Measurements from ENCODE around the gene PRPS1. TPM values are rescaled to one million over a fixed set of nuclear protein-coding genes. Genes with fewer than 3 reads are reported as not detected.

Gene PRPS1
- total RNA-seq, 4 donors from 2014 or later, result 8.2 to 17.5 (median 14.5) TPM

DNA sequence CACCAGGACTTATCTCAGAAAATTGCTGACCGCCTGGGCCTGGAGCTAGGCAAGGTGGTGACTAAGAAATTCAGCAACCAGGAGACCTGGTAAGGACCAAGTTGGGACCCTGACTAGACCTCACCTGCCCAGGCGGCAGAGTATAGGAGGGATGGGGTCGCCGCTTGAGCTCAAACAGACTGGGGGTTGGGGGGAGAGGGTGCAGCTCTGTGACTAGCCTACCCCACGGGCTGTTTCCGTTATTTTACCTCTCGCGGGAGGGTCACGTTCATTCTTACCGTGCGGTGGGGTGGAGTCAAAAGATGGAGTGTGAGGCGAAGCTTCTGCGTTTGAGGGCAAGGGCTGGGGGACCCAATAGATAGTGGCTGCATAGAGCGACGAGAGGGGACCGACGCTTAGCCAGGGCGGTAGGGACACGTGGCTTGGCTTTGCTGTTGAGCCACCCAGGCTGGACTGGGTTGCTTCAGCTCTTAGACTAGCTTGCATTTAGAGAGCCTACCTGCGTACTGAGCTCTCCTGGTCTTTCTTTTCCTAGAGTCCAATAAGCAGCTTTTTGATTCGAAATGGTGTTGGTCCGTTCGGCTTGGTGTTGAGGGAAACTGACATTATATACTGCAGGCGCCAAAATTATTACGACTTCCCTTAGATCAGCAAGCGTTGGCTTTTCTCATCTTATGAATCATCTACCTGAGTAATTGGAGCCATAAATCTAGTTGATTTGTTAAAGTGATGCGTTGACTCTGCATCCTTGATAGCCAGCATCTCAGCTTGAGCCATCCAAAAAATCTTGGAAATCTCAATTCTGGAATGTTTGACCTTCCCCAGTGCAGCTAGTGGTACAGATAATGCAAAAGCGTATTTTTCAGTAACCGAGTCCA is 591 bp downstream of the PRPS1 start:
- TF ChIP-seq EP300 (IDR thresholded peaks at IDR 0.05), result no peak
- TF ChIP-seq POLR2A (IDR thresholded peaks at IDR 0.05), result no peak
- TF ChIP-seq, protein P1, sequence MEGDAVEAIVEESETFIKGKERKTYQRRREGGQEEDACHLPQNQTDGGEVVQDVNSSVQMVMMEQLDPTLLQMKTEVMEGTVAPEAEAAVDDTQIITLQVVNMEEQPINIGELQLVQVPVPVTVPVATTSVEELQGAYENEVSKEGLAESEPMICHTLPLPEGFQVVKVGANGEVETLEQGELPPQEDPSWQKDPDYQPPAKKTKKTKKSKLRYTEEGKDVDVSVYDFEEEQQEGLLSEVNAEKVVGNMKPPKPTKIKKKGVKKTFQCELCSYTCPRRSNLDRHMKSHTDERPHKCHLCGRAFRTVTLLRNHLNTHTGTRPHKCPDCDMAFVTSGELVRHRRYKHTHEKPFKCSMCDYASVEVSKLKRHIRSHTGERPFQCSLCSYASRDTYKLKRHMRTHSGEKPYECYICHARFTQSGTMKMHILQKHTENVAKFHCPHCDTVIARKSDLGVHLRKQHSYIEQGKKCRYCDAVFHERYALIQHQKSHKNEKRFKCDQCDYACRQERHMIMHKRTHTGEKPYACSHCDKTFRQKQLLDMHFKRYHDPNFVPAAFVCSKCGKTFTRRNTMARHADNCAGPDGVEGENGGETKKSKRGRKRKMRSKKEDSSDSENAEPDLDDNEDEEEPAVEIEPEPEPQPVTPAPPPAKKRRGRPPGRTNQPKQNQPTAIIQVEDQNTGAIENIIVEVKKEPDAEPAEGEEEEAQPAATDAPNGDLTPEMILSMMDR (IDR thresholded peaks at IDR 0.05), result no peak
- no peak for TF ChIP-seq POLR2AphosphoS5 (IDR thresholded peaks at IDR 0.05)
- DNase-seq (ENCODE audit: low spot score in 2 of 2), result peak in 1 of 2 donors; percentile 61

DNA sequence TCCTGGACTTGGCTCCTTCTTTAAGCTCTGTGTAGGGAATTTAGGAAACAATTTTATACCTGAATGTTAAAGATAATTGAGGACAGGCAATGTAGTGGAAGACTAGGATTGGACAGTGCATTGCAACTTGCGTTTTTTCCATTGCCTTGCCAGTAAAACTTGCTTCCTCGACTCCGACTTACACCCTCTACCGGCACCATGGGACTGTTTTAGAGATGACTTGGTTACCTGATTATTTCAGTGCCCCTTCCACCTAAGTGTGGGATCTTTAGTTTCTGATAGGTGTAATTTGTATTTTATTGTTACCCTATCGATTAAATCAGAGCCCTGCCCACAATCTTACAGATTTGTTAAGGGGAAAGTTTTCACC is 1.2 kb downstream of the PRPS1 start:
- Histone ChIP-seq H3K4me1 (peaks cover 5% of the 10 kb centered on the region), H3K4me3 (peak overlapping the region; percentile 60), H3K36me3 (no peaks in the 10 kb centered on the region), H3K27me3 (no peaks in the 10 kb centered on the region), H3K9me3 (no peaks in the 10 kb centered on the region), H3K27ac (no peak overlapping the region)
- TF ChIP-seq, protein P1 (IDR thresholded peaks at IDR 0.05), result no peak
- TF ChIP-seq POLR2AphosphoS5 (IDR thresholded peaks at IDR 0.05) (no peak), POLR2A (IDR thresholded peaks at IDR 0.05) (no peak), EP300 (IDR thresholded peaks at IDR 0.05) (no peak)
- no peak for DNase-seq (ENCODE audit: low spot score in 2 of 2)
- WGBS, result 48% methylated on average over 5 of the region's 5 CpGs

More for the DNA sequence above, 591 bp downstream of the PRPS1 start:
- 32% methylated on average over 28 of the region's 29 CpGs for WGBS
- Histone ChIP-seq H3K4me1 (peaks cover 5% of the 10 kb centered on the region), H3K27ac (peak overlapping the region; percentile 79), H3K36me3 (no peaks in the 10 kb centered on the region), H3K4me3 (peak overlapping the region; percentile 60), H3K9me3 (no peaks in the 10 kb centered on the region), H3K27me3 (no peaks in the 10 kb centered on the region)

DNA sequence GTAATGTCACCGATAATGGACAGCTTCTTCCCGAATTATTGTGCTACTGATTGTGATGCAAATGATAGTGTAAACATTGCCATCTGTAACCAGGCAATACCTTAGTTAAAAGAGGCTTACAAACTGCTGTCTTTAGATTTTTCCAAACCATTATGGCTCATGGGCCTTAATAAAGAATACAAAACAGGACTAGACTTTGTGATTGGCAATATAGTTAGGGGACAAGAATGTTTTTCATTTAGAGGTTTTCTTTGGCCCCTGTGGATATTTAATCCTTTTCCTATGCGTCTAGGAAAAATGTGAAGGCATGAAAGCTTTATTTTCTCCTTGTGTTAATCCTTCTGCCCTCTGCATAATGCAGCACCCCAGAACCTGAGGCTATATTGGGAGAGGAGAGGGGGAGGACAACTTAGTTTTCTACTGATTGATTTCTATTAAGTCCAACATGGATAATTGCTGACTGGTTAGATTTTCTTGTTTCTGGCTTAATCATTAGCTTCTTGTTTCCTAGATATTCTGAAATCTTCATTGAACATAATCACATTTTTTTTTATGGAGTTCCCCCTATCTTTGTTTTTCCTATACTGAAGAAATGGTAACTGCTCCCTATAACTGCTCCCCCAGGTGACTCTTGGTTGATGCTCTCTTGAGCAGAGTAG is 1.9 kb downstream of the PRPS1 start:
- 38% methylated on average over 3 of the region's 3 CpGs for WGBS
- DNase-seq (ENCODE audit: low spot score in 2 of 2), result no peak
- Histone ChIP-seq H3K4me3 (peak overlapping the region; percentile 60), H3K27ac (no peak overlapping the region), H3K4me1 (peaks cover 5% of the 10 kb centered on the region), H3K27me3 (no peaks in the 10 kb centered on the region), H3K9me3 (no peaks in the 10 kb centered on the region), H3K36me3 (no peaks in the 10 kb centered on the region)
- TF ChIP-seq POLR2AphosphoS5 (IDR thresholded peaks at IDR 0.05) (no peak), EP300 (IDR thresholded peaks at IDR 0.05) (no peak), POLR2A (IDR thresholded peaks at IDR 0.05) (no peak)
- TF ChIP-seq, protein P1 (IDR thresholded peaks at IDR 0.05), result no peak

DNA sequence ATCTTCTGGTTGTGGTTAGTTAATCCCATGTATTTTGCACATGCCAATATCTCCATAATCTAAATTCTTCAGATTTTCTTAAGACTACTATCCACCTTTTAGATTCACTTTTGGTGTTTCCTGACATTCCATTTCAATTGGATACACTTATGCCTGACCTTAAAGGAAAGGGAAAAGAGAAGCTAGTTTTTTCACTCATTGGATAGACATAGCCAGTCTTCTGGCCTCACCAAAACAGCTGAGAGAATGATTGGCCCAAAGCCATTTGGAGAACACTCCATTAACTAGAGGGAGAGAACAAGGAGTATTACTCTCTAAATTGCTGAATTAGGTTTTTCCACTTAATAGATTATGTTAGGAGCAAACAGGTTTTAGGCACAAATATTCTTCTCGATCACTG is 4.0 kb downstream of the PRPS1 start:
- H3K4me1 ChIP-seq, result peaks cover 5% of the 10 kb centered on the region
- H3K36me3 ChIP-seq, result no peaks in the 10 kb centered on the region
- 87% methylated on average over 1 of the region's 1 CpG for WGBS
- no peak for DNase-seq (ENCODE audit: low spot score in 2 of 2)
- H3K27me3 ChIP-seq, result no peaks in the 10 kb centered on the region
- H3K9me3 ChIP-seq, result no peaks in the 10 kb centered on the region
- TF ChIP-seq POLR2AphosphoS5 (IDR thresholded peaks at IDR 0.05) (no peak), POLR2A (IDR thresholded peaks at IDR 0.05) (no peak), EP300 (IDR thresholded peaks at IDR 0.05) (no peak)
- TF ChIP-seq, protein P1 (IDR thresholded peaks at IDR 0.05), result no peak
- H3K27ac ChIP-seq, result no peak overlapping the region
- H3K4me3 ChIP-seq, result no peak overlapping the region

DNA sequence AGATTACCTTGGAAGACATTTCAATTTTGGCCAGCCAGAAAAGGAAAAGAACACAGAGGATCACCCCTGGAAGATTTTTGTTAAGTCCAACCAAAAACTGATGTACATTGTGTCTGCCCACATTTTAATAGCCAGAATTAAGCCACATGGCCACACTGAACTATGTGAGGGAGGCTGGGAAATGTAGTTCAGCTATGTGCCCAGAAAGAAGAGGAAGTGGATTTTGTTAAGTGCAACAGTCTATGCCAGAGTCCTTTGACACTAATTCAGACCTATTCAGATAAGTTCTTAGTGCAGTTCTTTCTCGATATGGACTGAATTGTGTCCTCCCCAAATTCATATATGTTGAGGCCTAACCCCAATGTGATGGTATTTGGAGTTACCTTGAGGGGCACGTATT is 18.4 kb downstream of the PRPS1 start:
- WGBS, result 85% methylated on average over 2 of the region's 2 CpGs
- no peaks in the 10 kb centered on the region for H3K27me3 ChIP-seq
- H3K36me3 ChIP-seq, result peaks cover 3% of the 10 kb centered on the region
- H3K4me1 ChIP-seq, result no peaks in the 10 kb centered on the region
- DNase-seq (ENCODE audit: low spot score in 2 of 2), result no peak
- TF ChIP-seq, protein P1 (IDR thresholded peaks at IDR 0.05), result no peak
- no peak for TF ChIP-seq EP300 (IDR thresholded peaks at IDR 0.05)
- no peak for TF ChIP-seq POLR2A (IDR thresholded peaks at IDR 0.05)
- no peak for TF ChIP-seq POLR2AphosphoS5 (IDR thresholded peaks at IDR 0.05)
- H3K27ac ChIP-seq, result no peak overlapping the region
- no peaks in the 10 kb centered on the region for H3K9me3 ChIP-seq
- H3K4me3 ChIP-seq, result no peak overlapping the region

Measured in suprapubic skin (tissue), 4 donors.